Measurements from ENCODE around the gene PRUNE1.

- TF ChIP-seq TAF1 (IDR thresholded peaks at IDR 0.05; ENCODE audit: low read depth) (no peak), CEBPB (IDR thresholded peaks at IDR 0.05) (no peak), NFIC (IDR thresholded peaks at IDR 0.05) (no peak), TEAD4 (IDR thresholded peaks at IDR 0.05) (no peak)
- TF ChIP-seq, protein P1, sequence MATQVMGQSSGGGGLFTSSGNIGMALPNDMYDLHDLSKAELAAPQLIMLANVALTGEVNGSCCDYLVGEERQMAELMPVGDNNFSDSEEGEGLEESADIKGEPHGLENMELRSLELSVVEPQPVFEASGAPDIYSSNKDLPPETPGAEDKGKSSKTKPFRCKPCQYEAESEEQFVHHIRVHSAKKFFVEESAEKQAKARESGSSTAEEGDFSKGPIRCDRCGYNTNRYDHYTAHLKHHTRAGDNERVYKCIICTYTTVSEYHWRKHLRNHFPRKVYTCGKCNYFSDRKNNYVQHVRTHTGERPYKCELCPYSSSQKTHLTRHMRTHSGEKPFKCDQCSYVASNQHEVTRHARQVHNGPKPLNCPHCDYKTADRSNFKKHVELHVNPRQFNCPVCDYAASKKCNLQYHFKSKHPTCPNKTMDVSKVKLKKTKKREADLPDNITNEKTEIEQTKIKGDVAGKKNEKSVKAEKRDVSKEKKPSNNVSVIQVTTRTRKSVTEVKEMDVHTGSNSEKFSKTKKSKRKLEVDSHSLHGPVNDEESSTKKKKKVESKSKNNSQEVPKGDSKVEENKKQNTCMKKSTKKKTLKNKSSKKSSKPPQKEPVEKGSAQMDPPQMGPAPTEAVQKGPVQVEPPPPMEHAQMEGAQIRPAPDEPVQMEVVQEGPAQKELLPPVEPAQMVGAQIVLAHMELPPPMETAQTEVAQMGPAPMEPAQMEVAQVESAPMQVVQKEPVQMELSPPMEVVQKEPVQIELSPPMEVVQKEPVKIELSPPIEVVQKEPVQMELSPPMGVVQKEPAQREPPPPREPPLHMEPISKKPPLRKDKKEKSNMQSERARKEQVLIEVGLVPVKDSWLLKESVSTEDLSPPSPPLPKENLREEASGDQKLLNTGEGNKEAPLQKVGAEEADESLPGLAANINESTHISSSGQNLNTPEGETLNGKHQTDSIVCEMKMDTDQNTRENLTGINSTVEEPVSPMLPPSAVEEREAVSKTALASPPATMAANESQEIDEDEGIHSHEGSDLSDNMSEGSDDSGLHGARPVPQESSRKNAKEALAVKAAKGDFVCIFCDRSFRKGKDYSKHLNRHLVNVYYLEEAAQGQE (IDR thresholded peaks at IDR 0.05; ENCODE audit: low read depth) = no peak
Observed at GRCh38 chr1:151009674-151010345, 1.6 kb downstream of the PRUNE1 start.

Data from Ishikawa (cell line).